Colonic mucosa (tissue), 4 donors: ENCODE data around the gene XPO6. TPM values are rescaled to one million over a fixed set of nuclear protein-coding genes. Genes with fewer than 3 reads are reported as not detected.

Source experiments
- DNase-seq: peaks from one replicate; pipeline ENCODE4 v3.0.0-alpha.2; 2020
- H3K27ac ChIP-seq: fragments of 200-600 bp; one replicate; pipeline ENCODE4 v1.8.0; 2021
- H3K27me3 ChIP-seq: fragments of 200-600 bp; one replicate; pipeline ENCODE4 v1.8.0; 2021
- H3K36me3 ChIP-seq: fragments of 200-600 bp; one replicate; pipeline ENCODE4 v1.8.0; 2021
- H3K4me1 ChIP-seq: fragments of 200-600 bp; one replicate; pipeline ENCODE4 v1.8.0; 2021; ENCODE audit warnings: mild to moderate bottlenecking
- H3K4me3 ChIP-seq: fragments of 200-600 bp; one replicate; pipeline ENCODE4 v1.8.0; 2021
- H3K9ac ChIP-seq, 2 donors: one replicate each; pipeline ENCODE4 v1.7.0; 2013; ENCODE audit warnings: control low read depth in 2 of 2, low read depth in 2 of 2, low read length in 2 of 2
- H3K9me3 ChIP-seq: fragments of 200-600 bp; one replicate; pipeline ENCODE4 v1.8.0; 2021
- CTCF ChIP-seq: fragments of 200-600 bp; IDR thresholded peaks from one replicate; pipeline ENCODE4 v1.8.0; 2022; ENCODE audit warnings: antibody characterized with exemption, mild to moderate bottlenecking
- intact Hi-C: fragments of 100-400 bp; cut with DNase I; formaldehyde crosslinking; loops from one replicate; pipeline ENCODE4 v1.14.1; 2022
- total RNA-seq, 2 donors: library from RNA; stranded (reverse); fragmentation: NEBNext Ultra II Directional in 1 of 2; extraction: Animal tissue kit (Norgen Biotek cat#: 25700) in 1 of 2; gene quantifications; one replicate each; pipeline ENCODE4 v1.2.1, GENCODE V29; 2021
- donor health status: healthy.
- donor health status: DM: no; HTN: no; CAD: no.
- donor health status: DM: no; HTN: no; CAD: no.

XPO6 gene
- total RNA-seq, 2 donors from 2014 or later: 77.0 to 144 TPM

GRCh38 chr16:28064706-28065249, 147.0 kb downstream of the XPO6 start:
- intact Hi-C loops: no loop called here
- H3K27ac ChIP-seq: no peak overlapping the region
- TF ChIP-seq CTCF: no peak
- H3K27me3 ChIP-seq: peaks cover 26% of the 10 kb centered on the region
- no peaks in the 10 kb centered on the region for H3K4me1 ChIP-seq
- H3K36me3 ChIP-seq: no peaks in the 10 kb centered on the region
- no peaks in the 10 kb centered on the region for H3K9me3 ChIP-seq
- no peak overlapping the region for H3K9ac ChIP-seq
- no peak overlapping the region for H3K4me3 ChIP-seq
- no peak for DNase-seq

GRCh38 chr16:28064150-28064549, 147.6 kb downstream of the XPO6 start:
- H3K9me3 ChIP-seq: no peaks in the 10 kb centered on the region
- intact Hi-C loops: no loop called here
- DNase-seq: no peak
- no peaks in the 10 kb centered on the region for H3K36me3 ChIP-seq
- no peak for TF ChIP-seq CTCF
- H3K4me1 ChIP-seq: no peaks in the 10 kb centered on the region
- no peak overlapping the region for H3K4me3 ChIP-seq
- H3K27me3 ChIP-seq: peaks cover 26% of the 10 kb centered on the region
- H3K27ac ChIP-seq: no peak overlapping the region
- no peak overlapping the region for H3K9ac ChIP-seq

- no peak within 1 kb of the TSS for H3K27ac ChIP-seq
- no peaks in the 10 kb centered on the region for H3K9me3 ChIP-seq
- H3K4me1 ChIP-seq: no peaks in the 10 kb centered on the region
- peak within 1 kb of the TSS; percentile 7 for H3K4me3 ChIP-seq
- H3K36me3 ChIP-seq: no peaks in the 10 kb centered on the region
- TF ChIP-seq CTCF: no peak
- no peak within 1 kb of the TSS for H3K9ac ChIP-seq
- H3K27me3 ChIP-seq: peaks cover 26% of the 10 kb centered on the region
- intact Hi-C loops: no loop called here
- no peak for DNase-seq
Observed at GRCh38 chr16:28063591-28064061, 148.1 kb downstream of the XPO6 start, which contains the start of gene GSG1L. GSG1L (minus strand) TSS chr16:28063714; CDS start chr16:28063424, 290 bp downstream.

GRCh38 chr16:28062847-28063521, 148.8 kb downstream of the XPO6 start:
- H3K4me3 ChIP-seq: peak overlapping the region; percentile 7
- no peak for DNase-seq
- no peak for TF ChIP-seq CTCF
- intact Hi-C loops: no loop called here
- no peak overlapping the region for H3K9ac ChIP-seq
- no peaks in the 10 kb centered on the region for H3K36me3 ChIP-seq
- no peaks in the 10 kb centered on the region for H3K4me1 ChIP-seq
- H3K27me3 ChIP-seq: peaks cover 26% of the 10 kb centered on the region
- H3K9me3 ChIP-seq: no peaks in the 10 kb centered on the region
- H3K27ac ChIP-seq: no peak overlapping the region

- Histone ChIP-seq H3K4me3 (peak overlapping the region; percentile 7), H3K27ac (no peak overlapping the region), H3K27me3 (peaks cover 26% of the 10 kb centered on the region), H3K9ac (no peak overlapping the region), H3K9me3 (no peaks in the 10 kb centered on the region), H3K36me3 (no peaks in the 10 kb centered on the region), H3K4me1 (no peaks in the 10 kb centered on the region)
- no peak for TF ChIP-seq CTCF
- no peak for DNase-seq
- intact Hi-C loops: no loop called here
Observed at GRCh38 chr16:28062261-28062846, 149.4 kb downstream of the XPO6 start.
